NCI-H524 (cell line): ENCODE results near the gene EHD2.
"Not testable (repeated sequence)": the region's sequence is repeated elsewhere in the genome, so short reads cannot be mapped to it uniquely, and the experiment has no call there.

Experiments
- DNase-seq, 2 experiments: peaks; one replicate each; lab custom pipeline; 2025; lab: John Stamatoyannopoulos, UW

Gene EHD2

GRCh38 chr19:47749326-47749725 is 36.1 kb downstream of the EHD2 start:
- no peak for DNase-seq

DNA sequence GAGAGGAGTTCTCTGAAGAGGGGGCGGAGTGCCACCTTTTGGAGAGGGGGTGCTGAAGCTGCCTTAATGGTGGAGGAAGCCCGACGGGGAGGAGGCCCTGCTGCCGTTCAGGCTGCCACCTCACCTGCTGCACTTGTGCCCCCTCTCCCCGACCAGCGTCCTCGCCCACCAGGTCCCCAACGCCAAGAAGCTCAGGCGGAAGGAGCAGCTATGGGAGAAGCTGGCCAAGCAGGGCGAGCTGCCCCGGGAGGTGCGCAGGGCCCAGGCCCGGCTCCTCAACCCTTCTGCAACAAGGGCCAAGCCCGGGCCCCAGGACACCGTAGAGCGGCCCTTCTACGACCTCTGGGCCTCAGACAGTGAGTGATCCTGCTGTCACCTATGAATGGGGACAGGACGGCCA is 37.5 kb downstream of the EHD2 start:
- DNase-seq = no peak

GRCh38 chr19:47752440-47753211 is 39.4 kb downstream of the EHD2 start:
- DNase-seq = no peak

GRCh38 chr19:47754206-47755064 is 41.2 kb downstream of the EHD2 start:
- DNase-seq = no peak

DNA sequence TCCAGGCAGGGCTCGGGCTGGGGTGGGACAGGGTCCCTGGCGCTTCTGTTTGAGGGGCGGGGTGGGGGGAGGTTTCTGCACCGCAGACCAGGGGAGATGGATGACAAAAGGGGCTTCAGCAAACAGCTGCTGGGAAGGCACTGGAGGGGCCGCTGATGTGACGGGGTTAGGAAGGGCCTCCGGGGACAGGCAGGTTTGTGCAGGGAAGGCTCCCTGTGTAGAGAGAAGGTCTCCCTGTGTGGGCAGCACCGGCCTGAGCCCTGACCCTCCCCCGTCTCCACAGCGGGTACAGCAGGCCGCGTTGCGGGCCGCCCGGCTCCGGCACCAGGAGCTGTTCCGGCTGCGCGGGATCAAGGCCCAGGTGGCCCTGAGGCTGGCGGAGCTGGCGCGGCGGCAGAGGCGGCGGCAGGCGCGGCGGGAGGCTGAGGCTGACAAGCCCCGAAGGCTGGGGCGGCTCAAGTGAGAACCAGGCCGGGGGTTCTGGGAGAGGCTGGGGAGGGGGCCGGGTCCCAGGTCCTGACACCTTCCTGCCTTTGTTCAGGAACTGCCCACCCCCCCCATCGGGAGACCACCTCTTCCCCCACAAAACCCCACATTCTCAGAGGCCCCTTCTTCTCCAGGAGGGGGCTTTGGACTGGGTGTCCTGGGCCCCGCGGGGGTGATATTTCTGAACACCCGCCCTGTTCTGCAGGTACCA is 42.0 kb downstream of the EHD2 start:
- no peak for DNase-seq

GRCh38 chr19:47755762-47756626 is 42.8 kb downstream of the EHD2 start:
- no peak for DNase-seq

DNA sequence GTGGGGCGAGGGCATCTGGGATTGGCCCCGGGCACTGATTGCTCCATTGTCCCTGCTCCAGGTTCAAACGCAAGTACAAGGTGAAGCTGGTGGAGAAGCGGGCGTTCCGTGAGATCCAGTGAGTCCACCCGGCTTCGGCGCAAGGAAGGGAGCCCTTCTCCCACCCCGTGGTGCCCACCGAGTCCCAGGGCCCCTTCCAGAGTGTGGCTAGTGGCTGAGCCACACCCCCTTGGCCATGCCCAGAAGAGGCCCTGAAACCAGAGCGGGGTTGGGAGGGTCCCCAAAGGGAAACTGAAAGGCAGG is 43.4 kb downstream of the EHD2 start:
- no peak for DNase-seq

DNA sequence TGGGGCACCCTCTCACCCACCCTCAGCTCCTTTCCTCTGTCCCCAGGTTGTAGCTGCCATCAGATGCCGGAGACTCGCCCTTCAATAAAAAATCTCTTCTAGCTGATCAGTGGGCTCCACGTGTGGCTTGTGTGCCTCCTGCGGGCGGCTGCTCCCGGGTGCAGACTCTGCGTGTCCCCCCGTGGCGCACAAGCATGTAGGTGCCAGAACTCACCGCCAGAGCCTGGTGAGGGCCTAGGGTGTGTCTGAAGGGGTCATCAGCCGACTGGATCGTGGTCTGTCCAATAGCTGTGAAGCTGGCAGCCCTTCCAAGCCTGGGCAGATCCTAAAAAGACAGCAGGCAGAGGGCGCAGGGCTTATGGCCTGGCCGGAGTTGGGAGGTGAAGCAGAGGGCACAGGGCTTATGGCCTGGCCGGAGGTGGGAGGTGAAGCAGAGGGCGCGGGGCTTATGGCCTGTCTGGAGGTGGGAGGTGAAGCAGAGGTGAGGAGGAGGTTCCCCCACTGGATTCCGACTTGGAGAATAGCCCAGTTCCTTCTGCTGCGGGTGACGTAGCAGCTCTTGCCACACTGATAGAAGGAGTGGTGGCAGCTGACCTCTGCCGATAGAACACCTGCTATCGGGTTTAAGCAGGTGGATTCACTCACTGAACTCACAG is 43.9 kb downstream of the EHD2 start:
- DNase-seq = no peak

- DNase-seq = no peak
Measured at GRCh38 chr19:47757617-47758442, 44.6 kb downstream of the EHD2 start.

- no peak for DNase-seq
Measured at GRCh38 chr19:47758443-47758804, 45.2 kb downstream of the EHD2 start.

DNA sequence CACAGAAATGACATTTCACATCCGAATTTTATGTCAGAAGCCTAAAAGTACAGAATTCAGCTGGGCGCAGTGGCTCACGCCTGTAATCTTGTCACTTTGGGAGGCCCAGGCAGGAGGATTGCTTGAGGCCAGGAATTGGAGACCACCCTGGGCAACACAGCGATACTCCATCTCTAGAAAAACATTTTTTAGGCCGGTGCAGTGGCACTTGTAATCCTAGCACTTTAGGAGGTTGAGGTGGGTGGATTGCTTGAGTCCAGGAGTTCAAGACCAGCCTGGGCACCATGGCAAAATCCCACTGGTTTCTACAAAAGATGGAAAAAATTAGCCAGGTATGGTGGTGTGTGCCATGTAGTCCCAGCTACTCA is 47.4 kb downstream of the EHD2 start:
- DNase-seq = no peak

GRCh38 chr19:47761566-47761965 is 48.3 kb downstream of the EHD2 start:
- DNase-seq = no peak

- DNase-seq = no peak
Measured at GRCh38 chr19:47762151-47762550, 48.9 kb downstream of the EHD2 start.

GRCh38 chr19:47762615-47763308 is 49.5 kb downstream of the EHD2 start:
- no peak for DNase-seq

DNA sequence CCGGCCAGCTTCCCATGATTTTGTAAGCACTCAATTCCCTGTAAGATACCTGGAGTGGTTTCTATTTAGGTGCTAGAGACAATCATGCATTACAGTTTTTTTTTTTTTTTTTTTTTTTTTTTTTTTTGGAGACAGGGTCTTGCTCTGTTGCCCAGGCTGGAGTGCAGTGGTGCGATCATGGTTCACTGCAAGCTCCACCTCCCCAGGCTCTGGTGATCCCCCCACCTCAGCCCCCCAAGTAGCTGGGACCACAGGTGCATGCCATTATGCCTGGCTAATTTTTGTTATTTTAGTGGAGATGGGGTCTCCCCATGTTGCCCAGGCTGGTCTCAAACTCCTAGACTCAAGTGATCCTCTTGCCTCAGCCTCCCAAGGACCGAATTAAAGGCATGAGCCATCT is 51.5 kb downstream of the EHD2 start:
- DNase-seq = not testable (repeated sequence)

DNA sequence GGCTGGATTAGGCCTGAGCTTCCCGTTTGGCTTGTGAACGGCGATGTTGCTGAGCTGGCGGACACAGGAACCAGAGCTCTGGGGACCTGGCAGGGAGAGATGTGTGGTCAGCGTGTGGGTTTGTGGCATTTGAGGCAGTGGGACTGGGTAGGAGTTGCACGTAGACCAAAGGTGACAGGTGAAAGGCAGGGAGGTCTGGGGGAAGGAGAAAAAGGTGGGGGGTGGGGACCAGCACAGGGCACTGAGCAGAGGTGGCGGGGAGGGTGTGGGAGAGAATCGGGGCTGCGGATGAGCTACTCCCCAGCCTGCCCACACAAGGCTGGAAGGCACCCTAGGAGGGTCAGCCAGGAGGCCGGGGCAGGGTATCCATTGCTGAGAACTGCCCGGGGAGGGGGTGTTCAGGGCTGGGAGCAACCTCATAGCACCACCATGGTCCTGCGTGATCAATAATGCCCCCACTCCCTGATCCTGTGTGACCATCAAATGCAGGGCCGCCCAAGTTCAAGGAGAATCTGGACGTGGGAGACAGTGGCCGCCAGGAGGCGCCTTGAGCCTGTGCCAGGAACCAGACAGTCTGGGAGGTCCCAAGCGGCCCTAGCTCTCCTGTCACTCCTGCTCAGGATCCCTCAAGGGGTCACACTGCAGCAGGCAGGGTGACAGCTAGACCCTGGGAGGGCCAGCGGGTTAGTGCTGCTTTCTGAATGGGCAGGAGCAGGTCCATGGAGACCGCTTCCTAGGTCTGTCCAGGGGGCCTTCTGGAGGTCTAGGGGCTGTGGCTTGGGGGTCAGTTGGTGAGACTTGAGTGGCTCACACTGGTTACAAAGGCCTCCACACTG is 52.5 kb downstream of the EHD2 start:
- peak in 1 of 2 experiments; percentile 68 for DNase-seq

DNA sequence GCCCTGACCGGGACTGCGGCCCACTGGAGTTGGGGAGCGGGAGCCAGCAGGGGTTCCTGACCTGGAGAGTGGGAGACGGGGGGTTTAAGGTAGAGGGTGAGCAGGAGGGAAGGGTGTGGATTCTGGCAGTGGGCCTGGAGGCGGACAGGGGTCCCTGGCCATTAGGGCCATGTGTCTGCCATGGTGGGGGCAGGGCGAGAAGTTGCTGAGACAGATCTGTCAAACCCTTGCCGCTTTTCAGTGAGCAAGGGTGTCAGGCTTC is 53.1 kb downstream of the EHD2 start:
- DNase-seq = no peak

- no peak for DNase-seq
Measured at GRCh38 chr19:47766670-47767069, 53.4 kb downstream of the EHD2 start.

- no peak for DNase-seq
Measured at GRCh38 chr19:47767349-47767748, 54.1 kb downstream of the EHD2 start.
